Neural cell (in vitro differentiated cells): Measurements from ENCODE around the gene DIDO1.

Source experiments
- EP300 ChIP-seq: fragments of 450-650 bp; conservative IDR thresholded peaks from 2 replicates; pipeline ENCODE4 v1.6.1; 2014; ENCODE audit warnings: antibody characterized with exemption, mild to moderate bottlenecking, moderate library complexity; ENCODE audit not compliant: poor library complexity, severe bottlenecking
- EZH2 ChIP-seq: fragments of 200-600, 300-800 bp; shearing (Covaris generic), sonication (generic); IDR thresholded peaks from 2 replicates; pipeline ENCODE4 v1.6.1; 2014; ENCODE audit warnings: antibody characterized with exemption, low read length, borderline replicate concordance, mild to moderate bottlenecking; ENCODE audit not compliant: insufficient read depth, poor library complexity, severe bottlenecking
- POLR2AphosphoS5 ChIP-seq: IDR thresholded peaks from 2 replicates; pipeline ENCODE4 v1.6.1; 2012
- TF ChIP-seq, protein P1 (sequence below): fragments of 450-650 bp; IDR thresholded peaks from 2 replicates; pipeline ENCODE4 v1.5.1; 2014; ENCODE audit warnings: antibody characterized with exemption, mild to moderate bottlenecking, moderate library complexity; ENCODE audit not compliant: poor library complexity, severe bottlenecking

DNA sequence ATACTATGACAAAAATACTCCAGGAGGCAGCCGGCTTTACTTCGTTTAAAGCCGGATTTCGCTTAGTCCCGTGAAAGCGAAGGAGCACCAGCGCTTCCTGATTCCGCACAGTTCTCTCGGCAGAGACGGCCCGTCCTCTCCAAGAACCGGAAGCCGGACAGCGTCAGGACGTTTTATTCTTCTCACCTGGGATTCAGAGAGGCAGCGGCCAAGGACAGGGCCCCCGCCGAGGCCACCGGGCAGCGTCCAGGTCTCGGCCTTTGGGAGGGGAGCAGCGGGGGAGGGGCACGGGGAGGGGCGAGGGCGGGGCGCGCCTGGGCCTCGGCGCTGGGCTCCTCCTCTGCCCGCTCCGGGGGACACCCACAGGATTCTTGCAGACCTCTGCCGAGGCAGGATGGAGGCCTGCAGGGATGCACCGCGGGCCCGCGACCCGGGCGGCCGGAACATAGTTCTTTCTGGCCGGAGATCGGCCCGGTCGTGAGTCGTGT, 2.8 kb upstream of the DIDO1 start:
- TF ChIP-seq, protein P1, sequence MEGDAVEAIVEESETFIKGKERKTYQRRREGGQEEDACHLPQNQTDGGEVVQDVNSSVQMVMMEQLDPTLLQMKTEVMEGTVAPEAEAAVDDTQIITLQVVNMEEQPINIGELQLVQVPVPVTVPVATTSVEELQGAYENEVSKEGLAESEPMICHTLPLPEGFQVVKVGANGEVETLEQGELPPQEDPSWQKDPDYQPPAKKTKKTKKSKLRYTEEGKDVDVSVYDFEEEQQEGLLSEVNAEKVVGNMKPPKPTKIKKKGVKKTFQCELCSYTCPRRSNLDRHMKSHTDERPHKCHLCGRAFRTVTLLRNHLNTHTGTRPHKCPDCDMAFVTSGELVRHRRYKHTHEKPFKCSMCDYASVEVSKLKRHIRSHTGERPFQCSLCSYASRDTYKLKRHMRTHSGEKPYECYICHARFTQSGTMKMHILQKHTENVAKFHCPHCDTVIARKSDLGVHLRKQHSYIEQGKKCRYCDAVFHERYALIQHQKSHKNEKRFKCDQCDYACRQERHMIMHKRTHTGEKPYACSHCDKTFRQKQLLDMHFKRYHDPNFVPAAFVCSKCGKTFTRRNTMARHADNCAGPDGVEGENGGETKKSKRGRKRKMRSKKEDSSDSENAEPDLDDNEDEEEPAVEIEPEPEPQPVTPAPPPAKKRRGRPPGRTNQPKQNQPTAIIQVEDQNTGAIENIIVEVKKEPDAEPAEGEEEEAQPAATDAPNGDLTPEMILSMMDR: no peak
- TF ChIP-seq EP300 (no peak), EZH2 (no peak), POLR2AphosphoS5 (no peak)
